ENCODE results near the gene CEP164.

Gene CEP164

GRCh38 chr11:117420598-117420997 is 92.9 kb downstream of the CEP164 start:
- DNase-seq (ENCODE audit: low read depth in 2 of 2), result no peak

- no peak for DNase-seq (ENCODE audit: low read depth in 2 of 2)
Measured at GRCh38 chr11:117421041-117421440, 93.4 kb downstream of the CEP164 start.

GRCh38 chr11:117421476-117421875 is 93.8 kb downstream of the CEP164 start:
- no peak for DNase-seq (ENCODE audit: low read depth in 2 of 2)

GRCh38 chr11:117423046-117423575 is 95.5 kb downstream of the CEP164 start:
- DNase-seq (ENCODE audit: low read depth in 2 of 2), result no peak

- no peak for DNase-seq (ENCODE audit: low read depth in 2 of 2)
Measured at GRCh38 chr11:117424781-117425180, 97.1 kb downstream of the CEP164 start.

- no peak for DNase-seq (ENCODE audit: low read depth in 2 of 2)
Measured at GRCh38 chr11:117425679-117426296, 98.1 kb downstream of the CEP164 start.

GRCh38 chr11:117426297-117426685 is 98.6 kb downstream of the CEP164 start:
- DNase-seq (ENCODE audit: low read depth in 2 of 2), result peak; percentile 58 to 76

GRCh38 chr11:117426941-117427340 is 99.3 kb downstream of the CEP164 start:
- DNase-seq (ENCODE audit: low read depth in 2 of 2), result no peak

- no peak for DNase-seq (ENCODE audit: low read depth in 2 of 2)
Measured at GRCh38 chr11:117427356-117427874, 99.8 kb downstream of the CEP164 start.

- no peak for DNase-seq (ENCODE audit: low read depth in 2 of 2)
Measured at GRCh38 chr11:117428186-117428855, 100.7 kb downstream of the CEP164 start.

- no peak for DNase-seq (ENCODE audit: low read depth in 2 of 2)
Measured at GRCh38 chr11:117428856-117429229, 101.2 kb downstream of the CEP164 start.

GRCh38 chr11:117430293-117430955 is 102.8 kb downstream of the CEP164 start:
- no peak for DNase-seq (ENCODE audit: low read depth in 2 of 2)

- DNase-seq (ENCODE audit: low read depth in 2 of 2), result no peak
Measured at GRCh38 chr11:117431436-117431835, 103.8 kb downstream of the CEP164 start.

GRCh38 chr11:117433717-117434116 is 106.1 kb downstream of the CEP164 start:
- no peak for DNase-seq (ENCODE audit: low read depth in 2 of 2)

- no peak for DNase-seq (ENCODE audit: low read depth in 2 of 2)
Measured at GRCh38 chr11:117434481-117434880, 106.8 kb downstream of the CEP164 start.

GRCh38 chr11:117435326-117435725 is 107.7 kb downstream of the CEP164 start:
- no peak for DNase-seq (ENCODE audit: low read depth in 2 of 2)

GRCh38 chr11:117437041-117437790 is 109.6 kb downstream of the CEP164 start:
- no peak for DNase-seq (ENCODE audit: low read depth in 2 of 2)

- no peak for DNase-seq (ENCODE audit: low read depth in 2 of 2)
Measured at GRCh38 chr11:117437791-117438130, 110.1 kb downstream of the CEP164 start.

- DNase-seq (ENCODE audit: low read depth in 2 of 2), result no peak
Measured at GRCh38 chr11:117438371-117439000, 110.8 kb downstream of the CEP164 start.

- no peak for DNase-seq (ENCODE audit: low read depth in 2 of 2)
Measured at GRCh38 chr11:117439256-117439655, 111.6 kb downstream of the CEP164 start.

GRCh38 chr11:117440258-117440657 is 112.6 kb downstream of the CEP164 start:
- no peak for DNase-seq (ENCODE audit: low read depth in 2 of 2)
